ENCODE results near the gene INSIG1. TPM values are rescaled to one million over a fixed set of nuclear protein-coding genes. Genes with fewer than 3 reads are reported as not detected.

The INSIG1 gene
- total and polyA plus RNA-seq, 2 experiments from 2014 or later: 70.3 to 131 TPM

DNA sequence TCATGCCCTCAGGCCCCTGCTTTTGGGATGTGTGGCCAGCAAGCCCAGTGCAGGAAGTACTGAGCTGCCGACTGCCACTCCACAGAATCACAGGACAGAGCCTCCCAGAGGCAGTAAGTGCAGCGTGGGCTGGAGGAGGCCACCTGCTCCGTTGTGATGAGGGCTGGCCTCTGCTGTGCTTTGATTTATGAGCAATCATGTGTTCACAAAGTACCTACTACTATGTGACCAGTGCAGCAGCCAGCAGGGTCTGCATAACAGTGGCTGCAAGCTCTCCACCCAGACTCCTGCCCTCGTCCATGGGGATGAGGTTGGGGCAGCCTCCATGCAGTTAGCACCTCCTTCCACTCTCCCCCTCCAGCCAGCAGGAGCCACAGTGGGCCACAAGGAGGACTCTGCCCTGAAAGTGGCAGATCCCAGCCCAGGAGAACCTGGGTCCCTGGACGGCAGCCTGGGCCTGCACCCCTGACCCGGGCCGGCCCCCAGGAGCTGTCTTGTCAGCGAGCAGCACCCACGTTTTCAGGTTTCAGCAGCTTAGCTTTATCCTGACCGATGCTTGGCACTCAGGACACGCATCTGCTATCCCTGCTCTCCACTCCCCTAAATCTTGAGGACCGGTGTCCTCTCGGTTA, 37.7 kb upstream of the INSIG1 start (continued):
- TF ChIP-seq JUNB (IDR thresholded peaks at IDR 0.05; ENCODE audit: unreplicated experiment): no peak
- TF ChIP-seq ZNF114 (CRISPR knock-in tag; IDR thresholded peaks at IDR 0.05): no peak
- TF ChIP-seq, protein P1, sequence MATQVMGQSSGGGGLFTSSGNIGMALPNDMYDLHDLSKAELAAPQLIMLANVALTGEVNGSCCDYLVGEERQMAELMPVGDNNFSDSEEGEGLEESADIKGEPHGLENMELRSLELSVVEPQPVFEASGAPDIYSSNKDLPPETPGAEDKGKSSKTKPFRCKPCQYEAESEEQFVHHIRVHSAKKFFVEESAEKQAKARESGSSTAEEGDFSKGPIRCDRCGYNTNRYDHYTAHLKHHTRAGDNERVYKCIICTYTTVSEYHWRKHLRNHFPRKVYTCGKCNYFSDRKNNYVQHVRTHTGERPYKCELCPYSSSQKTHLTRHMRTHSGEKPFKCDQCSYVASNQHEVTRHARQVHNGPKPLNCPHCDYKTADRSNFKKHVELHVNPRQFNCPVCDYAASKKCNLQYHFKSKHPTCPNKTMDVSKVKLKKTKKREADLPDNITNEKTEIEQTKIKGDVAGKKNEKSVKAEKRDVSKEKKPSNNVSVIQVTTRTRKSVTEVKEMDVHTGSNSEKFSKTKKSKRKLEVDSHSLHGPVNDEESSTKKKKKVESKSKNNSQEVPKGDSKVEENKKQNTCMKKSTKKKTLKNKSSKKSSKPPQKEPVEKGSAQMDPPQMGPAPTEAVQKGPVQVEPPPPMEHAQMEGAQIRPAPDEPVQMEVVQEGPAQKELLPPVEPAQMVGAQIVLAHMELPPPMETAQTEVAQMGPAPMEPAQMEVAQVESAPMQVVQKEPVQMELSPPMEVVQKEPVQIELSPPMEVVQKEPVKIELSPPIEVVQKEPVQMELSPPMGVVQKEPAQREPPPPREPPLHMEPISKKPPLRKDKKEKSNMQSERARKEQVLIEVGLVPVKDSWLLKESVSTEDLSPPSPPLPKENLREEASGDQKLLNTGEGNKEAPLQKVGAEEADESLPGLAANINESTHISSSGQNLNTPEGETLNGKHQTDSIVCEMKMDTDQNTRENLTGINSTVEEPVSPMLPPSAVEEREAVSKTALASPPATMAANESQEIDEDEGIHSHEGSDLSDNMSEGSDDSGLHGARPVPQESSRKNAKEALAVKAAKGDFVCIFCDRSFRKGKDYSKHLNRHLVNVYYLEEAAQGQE (IDR thresholded peaks at IDR 0.05; ENCODE audit: unreplicated experiment): no peak
- no peak for TF ChIP-seq CTCF (conservative IDR thresholded peaks at IDR 0.05; ENCODE audit: low read depth in 2 of 2)
- TF ChIP-seq EZH2 (IDR thresholded peaks at IDR 0.05; ENCODE audit: low read depth, unreplicated experiment): no peak
- no peak for TF ChIP-seq NANOG (IDR thresholded peaks at IDR 0.05; ENCODE audit: borderline replicate concordance)
- no peak for TF ChIP-seq CREB1 (CRISPR knock-in tag; IDR thresholded peaks at IDR 0.05; ENCODE audit: low read depth)
- no peak for TF ChIP-seq POLR2AphosphoS5 (IDR thresholded peaks at IDR 0.05; ENCODE audit: low read depth)
- TF ChIP-seq ZNF331 (CRISPR knock-in tag; IDR thresholded peaks at IDR 0.05; ENCODE audit: low read depth): no peak

- no peaks in the 10 kb centered on the region for H3K9me3 Mint-ChIP-seq
- H3K4me1 Mint-ChIP-seq: peaks cover 6% of the 10 kb centered on the region; the same call in 2 of the 3 replicates
- no peaks in the 10 kb centered on the region for H3K27me3 ChIP-seq (ENCODE audit: insufficient read depth)
- no peak for TF ChIP-seq NANOG (IDR thresholded peaks at IDR 0.05; ENCODE audit: borderline replicate concordance)
- no peak for TF ChIP-seq CREB1 (CRISPR knock-in tag; IDR thresholded peaks at IDR 0.05; ENCODE audit: low read depth)
- TF ChIP-seq, protein P1 (IDR thresholded peaks at IDR 0.05; ENCODE audit: unreplicated experiment): no peak
- no peak for TF ChIP-seq ZNF331 (CRISPR knock-in tag; IDR thresholded peaks at IDR 0.05; ENCODE audit: low read depth)
- TF ChIP-seq EZH2phosphoT487 (IDR thresholded peaks at IDR 0.05; ENCODE audit: unreplicated experiment): no peak
Observed at GRCh38 chr7:155260498-155260872, 37.2 kb upstream of the INSIG1 start.

More at GRCh38 chr7:155260498-155260872, 37.2 kb upstream of the INSIG1 start:
- no peaks in the 10 kb centered on the region for H3K36me3 ChIP-seq (ENCODE audit: insufficient read depth)
- Mint-ChIP-seq H3K4me3 (no peak overlapping the region), H3K27ac (no peak overlapping the region), H3K36me3 (ENCODE audit: low read depth) (no peaks in the 10 kb centered on the region), H3K27me3 (ENCODE audit: insufficient read depth, low read depth, poor library complexity) (no peaks in the 10 kb centered on the region)
- no peaks in the 10 kb centered on the region for H4K20me1 ChIP-seq (replicated peaks; ENCODE audit: insufficient read depth)
- no peak overlapping the region for H3K27ac ChIP-seq (ENCODE audit: low read depth)
- H3K4me3 ChIP-seq: no peak overlapping the region
- H3F3A ChIP-seq (replicated peaks; ENCODE audit: low read depth): no peaks in the 10 kb centered on the region
- no peaks in the 10 kb centered on the region for H3K4me1 ChIP-seq (ENCODE audit: insufficient read depth)
- H3K9me2 ChIP-seq (ENCODE audit: insufficient read depth): no peaks in the 10 kb centered on the region
- no peaks in the 10 kb centered on the region for H3K79me2 ChIP-seq (replicated peaks; ENCODE audit: insufficient read depth)
- H2AFZ ChIP-seq: no peak overlapping the region
- ATAC-seq (no peak), DNase-seq (ENCODE audit: low spot score) (no peak)
- H3K4me2 ChIP-seq: no peak overlapping the region

Data from GM23338 (cell line).